ENCODE results near the gene MAP2K4.

The MAP2K4 gene

DNA sequence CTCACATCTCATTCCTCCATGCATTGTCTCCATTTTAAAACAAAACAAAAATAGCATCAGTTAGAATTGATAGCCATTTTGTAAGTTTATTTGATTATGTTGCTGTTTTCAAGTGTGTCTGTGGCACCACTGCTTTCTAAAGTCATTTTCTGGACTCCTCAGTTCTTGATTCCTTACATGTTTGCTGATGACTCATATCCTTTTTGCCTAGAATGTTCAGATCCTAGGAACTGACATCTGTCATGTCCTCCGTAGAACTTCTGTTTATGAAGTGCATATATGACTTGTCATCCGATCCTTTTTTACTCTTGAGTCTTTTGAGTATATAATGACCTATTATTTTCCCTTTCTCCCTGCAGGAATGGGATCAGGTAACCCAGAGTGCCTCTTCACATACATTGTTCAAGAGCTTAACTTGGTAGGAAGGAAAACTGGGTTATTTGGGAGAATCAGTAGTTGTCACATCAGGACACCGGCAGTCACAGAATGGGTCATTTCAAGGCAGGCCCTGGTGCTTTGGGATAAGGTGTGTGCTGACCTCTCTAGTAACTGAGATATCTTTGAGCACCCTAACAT lies 69.2 kb downstream of the MAP2K4 start:
- DNase-seq (ENCODE audit: low read depth) = no peak

DNA sequence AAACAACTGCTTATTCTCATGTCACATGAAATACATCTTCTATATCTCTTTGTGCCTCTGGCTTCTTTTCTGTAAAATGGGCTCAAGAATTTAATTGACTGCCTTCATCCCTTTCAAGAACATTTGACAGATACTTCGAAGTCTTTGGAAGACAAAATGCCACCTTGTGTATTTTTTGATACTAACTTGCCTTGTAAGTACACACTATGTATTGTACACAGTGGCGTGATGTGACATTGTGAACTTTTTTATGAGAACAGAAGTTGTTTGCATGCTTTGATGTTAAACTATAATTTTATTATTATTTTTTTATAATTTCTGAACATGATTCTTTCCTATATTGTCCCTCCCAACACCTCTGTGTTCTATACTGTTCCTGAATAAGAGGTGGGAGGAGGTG lies 73.7 kb downstream of the MAP2K4 start:
- DNase-seq (ENCODE audit: low read depth) = no peak

DNA sequence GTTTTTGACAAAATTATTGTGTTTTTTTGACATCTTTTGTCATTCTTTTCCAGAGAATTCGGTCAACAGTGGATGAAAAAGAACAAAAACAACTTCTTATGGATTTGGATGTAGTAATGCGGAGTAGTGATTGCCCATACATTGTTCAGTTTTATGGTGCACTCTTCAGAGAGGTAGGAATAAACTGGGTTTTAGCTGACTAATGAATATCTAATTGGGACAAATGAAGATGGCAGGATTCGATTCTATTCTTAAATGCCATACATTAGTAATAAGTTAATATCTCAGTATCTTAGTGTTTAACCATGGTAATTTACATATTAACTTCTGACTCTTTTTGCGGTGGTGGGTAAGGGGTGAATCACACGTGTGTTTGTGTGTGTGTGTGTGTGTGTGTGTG lies 74.8 kb downstream of the MAP2K4 start:
- DNase-seq (ENCODE audit: low read depth) = no peak

DNA sequence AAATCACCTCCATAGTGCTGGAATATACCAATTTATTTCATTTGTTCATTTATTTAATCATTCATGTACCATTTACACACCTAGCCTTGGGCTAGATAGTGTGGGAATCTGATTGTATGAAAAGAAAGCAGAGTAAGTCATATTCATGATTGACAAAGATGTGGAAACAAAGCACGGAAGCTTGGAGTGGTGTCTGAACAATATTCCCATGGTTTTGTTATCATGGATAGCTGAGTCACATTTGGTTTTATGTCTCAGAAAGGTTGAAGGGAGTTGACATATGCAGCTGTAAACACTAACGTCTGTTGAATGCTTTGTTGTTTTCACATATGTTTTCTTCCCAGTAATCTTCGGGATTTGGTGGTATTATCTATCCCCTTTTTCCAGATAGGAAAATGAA lies 76.6 kb downstream of the MAP2K4 start:
- no peak for DNase-seq (ENCODE audit: low read depth)

DNA sequence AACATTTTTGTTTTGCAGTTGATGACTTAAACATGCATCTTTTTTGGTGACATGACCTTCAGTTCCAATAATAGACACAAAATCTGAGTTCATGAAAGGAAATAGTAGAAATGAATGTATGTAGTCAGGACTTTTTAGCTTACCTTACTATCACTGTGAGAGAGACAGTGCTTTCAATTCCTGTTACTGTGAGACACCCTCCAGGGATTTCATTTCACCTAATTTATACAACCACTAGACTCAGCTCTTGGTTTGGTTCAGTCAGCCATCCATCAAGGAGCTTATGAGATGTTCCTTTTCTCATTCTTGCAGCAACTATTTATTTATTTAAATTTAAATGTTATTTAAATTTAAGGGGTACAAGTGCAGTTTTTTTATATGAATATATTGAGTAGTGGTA lies 77.9 kb downstream of the MAP2K4 start:
- DNase-seq (ENCODE audit: low read depth) = no peak

DNA sequence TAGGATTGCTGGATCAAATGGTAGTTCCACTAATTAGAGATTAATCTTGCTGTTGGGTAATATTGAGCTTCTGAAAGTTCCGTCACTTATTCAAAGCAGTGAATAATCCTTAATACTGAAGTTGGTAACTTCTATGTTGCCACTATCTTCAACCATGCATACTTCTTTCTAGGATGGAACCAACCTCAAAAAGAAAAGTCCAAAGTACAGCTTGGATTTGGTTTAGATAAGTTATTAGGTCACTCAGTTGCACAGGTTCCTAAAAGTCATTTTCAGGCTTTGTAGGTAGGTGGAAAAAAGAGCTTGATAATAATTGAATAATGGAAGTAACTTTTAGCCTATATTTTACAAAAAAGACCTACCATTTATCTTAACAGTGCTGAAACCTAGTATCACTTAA lies 78.7 kb downstream of the MAP2K4 start:
- DNase-seq (ENCODE audit: low read depth) = no peak

DNA sequence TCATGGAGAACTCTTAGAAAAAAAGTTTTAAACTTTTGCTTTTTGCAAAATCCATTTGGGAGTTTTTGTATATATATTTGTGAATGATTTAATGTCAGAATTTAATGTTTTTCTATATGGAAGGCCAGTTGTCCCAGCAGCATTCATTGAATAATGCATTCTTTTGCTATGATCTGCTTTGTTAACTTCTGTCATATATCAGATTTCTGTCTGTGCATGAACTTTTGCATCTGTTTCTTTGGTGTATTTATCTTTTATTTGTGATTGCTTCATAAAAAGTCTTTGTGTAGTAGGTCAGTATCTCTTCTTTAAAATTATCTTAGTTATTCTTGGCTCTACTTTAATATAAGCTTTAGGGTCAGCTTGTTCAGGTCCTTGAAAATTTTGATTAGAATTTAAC lies 84.2 kb downstream of the MAP2K4 start:
- no peak for DNase-seq (ENCODE audit: low read depth)

DNA sequence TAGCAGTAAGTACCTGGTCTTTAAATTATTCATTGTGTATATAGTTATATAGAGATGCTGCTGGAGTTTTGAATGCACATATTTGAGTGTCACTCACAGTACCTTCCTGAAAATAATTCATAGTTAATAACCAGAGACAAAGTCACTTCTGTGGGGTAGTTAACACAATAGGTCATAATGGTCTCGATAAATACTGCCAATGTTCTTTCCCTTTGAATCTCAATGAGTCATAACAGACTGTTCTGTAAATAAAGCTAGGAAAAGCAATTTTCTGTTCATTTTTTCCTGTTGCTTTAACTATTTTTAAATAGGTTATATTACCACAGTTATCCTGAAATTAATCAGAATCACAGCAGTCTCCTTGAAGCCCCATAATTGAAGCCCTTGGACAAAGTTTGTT lies 87.2 kb downstream of the MAP2K4 start:
- no peak for DNase-seq (ENCODE audit: low read depth)

DNA sequence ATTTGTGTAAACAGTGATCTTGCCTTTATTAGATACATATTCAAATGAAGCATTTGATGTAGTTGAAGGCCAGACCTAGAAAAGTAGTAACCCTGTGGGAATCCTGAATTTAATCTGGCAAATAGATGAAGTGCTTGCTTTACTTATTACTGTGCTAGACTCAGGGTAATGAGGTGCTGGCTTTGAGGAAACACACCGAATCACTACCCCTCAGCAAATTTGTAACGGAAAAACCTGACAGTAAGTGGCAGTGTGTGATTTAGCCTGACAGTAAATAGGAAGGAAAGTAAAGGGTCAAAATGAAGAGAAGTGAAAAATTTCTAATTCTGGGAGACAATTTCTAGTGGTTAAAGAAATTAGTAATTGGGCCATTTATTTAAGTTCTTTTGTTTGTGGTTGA lies 90.2 kb downstream of the MAP2K4 start:
- DNase-seq (ENCODE audit: low read depth) = no peak

DNA sequence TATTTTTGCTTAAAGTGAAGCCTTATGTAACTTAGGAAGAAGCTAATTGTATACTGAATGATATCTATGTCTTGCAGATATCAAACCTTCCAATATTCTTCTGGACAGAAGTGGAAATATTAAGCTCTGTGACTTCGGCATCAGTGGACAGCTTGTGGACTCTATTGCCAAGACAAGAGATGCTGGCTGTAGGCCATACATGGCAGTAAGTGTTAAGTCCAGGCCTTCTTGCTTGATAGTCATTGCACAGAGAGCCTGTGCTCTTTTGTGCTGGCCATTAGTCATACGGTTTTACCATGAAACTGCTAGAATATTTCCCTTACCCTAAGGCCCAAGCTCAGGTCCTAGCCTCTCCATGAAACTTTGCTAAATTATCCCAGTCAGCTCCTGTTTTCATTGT lies 92.5 kb downstream of the MAP2K4 start:
- no peak for DNase-seq (ENCODE audit: low read depth)

DNA sequence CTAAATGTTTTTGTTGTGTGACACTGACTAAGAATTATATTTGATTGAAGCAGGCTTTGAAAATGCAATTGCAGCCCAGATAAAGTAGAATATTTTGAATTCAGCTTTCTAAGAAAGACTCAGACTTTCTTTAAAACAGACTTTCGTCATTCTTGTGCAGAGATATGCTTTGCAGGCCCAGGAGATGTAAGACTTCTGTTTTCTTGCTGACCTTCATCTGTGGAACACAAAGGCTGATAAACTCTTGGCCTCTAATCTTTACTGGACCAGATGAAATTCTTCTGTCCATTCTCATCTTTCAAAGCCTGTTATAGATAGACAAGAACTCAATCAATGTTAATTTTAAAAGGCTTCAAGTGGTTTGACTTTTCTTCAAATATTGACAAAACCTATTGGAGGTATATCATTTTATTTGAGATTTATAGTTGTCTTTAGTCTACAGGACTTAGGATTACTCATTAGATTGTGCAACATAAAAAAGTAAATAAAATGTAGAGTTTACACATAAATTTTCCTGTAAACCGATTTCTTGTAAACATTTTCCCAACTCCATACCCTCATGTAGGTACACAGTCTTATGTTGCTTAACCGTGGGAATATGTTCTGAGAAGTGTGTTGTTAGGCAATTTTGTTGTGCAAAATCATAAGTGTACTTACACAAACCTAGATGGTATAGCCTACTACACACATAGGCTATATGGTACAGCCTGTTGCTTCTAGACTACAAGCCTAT lies 94.2 kb downstream of the MAP2K4 start:
- no peak for DNase-seq (ENCODE audit: low read depth)

DNA sequence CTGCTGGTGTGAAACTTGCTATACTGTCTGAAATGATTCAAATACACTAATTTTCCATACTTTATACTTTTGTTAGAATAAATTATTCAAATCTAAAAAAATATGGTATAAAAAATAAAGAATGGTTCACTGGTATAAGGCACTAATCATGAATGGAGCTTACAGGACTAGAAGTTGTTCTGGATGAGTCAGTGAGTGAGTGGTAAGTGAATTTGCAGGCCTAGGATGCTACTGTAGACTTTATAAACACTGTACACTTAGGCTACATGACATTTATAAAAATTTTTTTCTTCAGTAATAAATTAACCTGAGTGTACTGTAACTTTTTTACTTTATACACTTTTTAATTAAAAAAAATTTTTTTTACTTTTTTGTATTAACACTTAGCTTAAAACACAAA lies 95.5 kb downstream of the MAP2K4 start:
- no peak for DNase-seq (ENCODE audit: low read depth)

DNA sequence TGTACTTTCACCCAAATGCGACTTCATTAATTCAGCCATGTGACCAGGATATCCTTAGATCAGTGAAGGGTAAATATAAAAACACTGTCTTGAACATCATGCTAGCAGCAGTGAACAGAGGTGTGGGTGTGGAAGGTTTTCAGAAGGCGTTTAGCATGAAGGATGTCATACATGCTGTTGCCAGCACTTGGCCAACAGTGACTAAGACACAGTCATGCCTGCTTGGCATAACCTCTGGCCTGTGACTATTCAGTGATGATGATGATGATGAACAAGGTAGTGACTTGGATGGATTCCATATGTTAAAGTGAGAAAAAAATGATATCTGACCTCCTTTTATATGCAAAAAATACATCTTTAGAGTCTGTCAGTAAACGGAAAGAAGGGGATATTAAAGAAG lies 97.9 kb downstream of the MAP2K4 start:
- DNase-seq (ENCODE audit: low read depth) = no peak

DNA sequence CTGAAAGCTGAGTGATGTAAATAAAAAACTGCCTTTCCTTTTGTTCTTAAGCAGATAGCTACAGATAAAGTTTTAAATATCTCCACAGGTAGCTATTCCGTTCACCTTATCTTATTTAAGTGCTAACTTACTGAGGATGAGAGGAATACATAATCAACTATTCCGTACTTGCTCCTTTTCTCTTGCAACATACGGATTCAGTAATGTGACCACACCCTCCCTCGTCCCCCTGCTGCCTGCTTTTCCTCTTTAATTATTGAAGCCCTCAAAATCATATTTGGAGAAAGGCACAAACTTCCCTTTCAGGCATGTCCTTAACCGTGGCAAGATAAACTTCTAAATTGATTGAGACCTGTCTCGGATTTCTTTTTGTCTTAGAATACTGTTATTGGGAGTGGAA lies 101.4 kb downstream of the MAP2K4 start:
- DNase-seq (ENCODE audit: low read depth) = no peak

DNA sequence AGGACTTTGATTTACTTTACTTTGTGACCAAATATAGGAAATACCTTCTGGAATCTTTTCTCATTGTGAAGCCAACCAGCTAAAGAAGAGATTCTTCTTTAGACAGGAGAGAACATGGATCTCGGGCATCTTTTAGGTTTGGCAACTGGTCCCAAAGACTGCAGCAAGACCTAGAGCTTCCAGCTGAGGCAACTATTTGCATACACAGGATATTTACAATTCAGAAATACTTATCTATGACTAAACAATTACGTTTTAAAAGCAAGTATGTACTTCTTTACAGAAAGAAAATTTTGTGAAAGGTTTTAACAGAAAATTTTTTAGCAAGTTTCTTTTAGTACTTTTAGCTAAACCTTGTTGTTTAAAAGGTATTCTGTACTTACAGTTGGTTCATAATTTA lies 106.5 kb downstream of the MAP2K4 start:
- no peak for DNase-seq (ENCODE audit: low read depth)

DNA sequence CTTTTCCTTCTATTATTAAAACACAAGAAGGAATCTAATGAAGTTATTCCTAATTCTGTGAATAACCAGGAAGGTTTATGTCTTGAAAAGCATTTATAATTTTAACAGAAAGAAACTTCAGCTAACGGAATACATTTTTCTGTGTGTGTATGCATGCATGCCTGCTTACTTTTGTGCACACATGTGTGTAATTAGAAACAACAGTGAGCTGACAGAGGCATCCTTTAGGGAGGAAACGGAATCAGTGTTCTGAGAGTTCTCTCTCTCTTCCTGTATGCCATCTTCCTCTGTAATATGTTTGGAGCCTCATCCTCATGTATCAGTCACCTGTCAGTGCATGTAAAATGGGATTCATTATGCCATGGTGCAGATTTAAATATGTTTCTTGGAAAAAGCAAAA lies 107.0 kb downstream of the MAP2K4 start:
- no peak for DNase-seq (ENCODE audit: low read depth)

DNA sequence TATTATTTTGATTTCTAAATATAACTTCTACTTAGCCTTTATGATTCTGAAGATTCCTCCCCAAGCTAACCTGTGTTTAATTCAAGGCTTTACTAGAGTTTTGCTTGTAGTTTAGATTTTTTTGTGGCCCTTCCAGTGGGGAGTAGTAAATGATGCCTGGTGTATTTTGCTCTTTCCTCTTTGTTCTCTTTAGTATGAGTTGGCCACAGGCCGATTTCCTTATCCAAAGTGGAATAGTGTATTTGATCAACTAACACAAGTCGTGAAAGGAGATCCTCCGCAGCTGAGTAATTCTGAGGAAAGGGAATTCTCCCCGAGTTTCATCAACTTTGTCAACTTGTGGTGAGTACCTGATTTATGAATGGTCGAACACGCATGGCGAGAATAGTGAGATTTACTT lies 108.3 kb downstream of the MAP2K4 start:
- no peak for DNase-seq (ENCODE audit: low read depth)

DNA sequence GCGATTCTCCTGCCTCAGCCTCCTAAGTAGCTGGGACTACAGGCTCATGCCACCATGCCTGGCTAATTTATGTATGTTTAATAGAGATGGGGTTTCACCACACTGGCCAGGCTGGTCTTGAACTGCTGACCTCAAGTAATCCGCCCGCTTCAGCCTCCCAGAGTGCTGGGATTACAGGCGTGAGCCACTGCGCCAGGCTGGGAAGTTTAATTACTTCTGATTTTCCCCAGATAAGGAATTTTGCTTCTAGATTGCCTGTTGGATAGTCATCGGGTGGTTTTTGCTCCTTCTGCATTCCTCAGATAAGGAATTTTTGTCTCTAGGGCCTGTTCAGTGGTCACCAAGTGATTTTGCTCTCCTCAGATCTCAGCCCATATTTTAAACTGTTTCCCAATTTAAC lies 112.5 kb downstream of the MAP2K4 start:
- no peak for DNase-seq (ENCODE audit: low read depth)

DNA sequence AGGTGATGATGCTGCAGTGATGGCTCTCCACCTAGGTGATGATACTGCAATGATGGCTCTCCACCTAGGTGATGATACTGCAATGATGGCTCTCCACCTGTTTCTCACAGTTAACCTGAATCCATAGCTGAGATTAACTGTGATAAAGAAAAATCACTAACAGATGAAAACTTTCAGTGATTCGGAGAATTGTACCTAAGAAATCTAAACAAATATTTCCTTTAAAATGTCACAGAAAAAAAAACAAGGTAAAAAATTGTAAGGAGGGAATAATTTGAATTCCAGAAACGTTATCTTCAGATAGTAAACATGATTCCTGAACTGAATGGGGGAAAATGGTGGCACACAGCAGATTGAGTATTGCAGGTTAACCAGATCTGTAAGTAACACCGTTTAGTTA lies 113.4 kb downstream of the MAP2K4 start:
- DNase-seq (ENCODE audit: low read depth) = no peak

DNA sequence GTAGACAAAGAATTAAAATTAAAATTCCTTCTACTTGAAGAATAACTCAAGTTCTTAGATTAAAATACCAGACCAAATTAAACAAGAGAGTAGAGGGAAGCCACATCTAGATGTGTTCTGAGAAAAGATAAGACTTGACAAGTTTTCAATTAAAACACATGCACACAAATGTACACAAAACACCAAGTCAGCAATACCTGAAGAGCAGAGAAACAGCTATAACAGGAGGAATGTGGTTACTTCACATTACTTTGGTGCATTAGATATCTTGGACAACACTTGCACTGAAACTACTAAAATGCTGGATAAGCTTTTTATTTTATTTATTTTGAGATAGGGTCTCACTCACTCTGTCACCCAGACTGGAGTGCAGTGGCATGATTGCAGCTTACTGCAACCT lies 113.9 kb downstream of the MAP2K4 start:
- no peak for DNase-seq (ENCODE audit: low read depth)

DNA sequence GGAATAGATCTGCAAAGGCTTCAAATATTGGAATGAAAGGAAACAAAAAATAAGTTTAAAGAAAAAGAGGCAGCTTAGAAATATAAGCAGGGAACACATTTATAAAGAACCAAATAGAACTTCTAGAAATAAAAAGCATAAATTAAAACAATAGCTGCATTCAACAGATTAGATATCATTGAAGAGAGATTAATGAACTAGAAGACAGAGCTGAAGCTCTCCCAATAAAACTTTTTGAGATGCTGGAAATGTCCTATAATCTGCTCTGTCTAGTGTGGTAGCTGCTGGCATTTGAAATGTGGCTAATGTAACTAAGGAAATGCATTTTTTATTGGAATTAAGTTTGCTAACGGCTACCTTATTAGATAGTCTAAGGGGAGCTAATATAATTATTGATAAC lies 115.6 kb downstream of the MAP2K4 start:
- no peak for DNase-seq (ENCODE audit: low read depth)

DNA sequence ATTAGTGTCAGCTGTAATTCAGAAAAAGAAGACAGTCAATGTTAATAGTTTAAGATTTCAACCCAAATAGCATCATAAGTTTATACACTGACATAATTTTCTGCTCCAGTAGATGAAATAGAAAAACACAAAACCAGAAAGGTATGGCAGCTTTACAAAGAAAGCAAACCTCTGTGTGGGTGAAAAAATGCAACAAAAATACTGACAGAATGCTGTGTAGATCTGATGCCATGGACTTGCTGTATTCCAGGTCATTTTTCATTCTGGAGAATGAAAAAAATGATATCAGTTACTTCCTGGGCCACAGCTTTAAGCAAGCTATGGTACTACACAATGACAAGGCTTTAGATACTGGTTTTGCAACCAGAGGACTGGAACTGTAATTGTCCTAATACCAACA lies 116.0 kb downstream of the MAP2K4 start:
- no peak for DNase-seq (ENCODE audit: low read depth)

DNA sequence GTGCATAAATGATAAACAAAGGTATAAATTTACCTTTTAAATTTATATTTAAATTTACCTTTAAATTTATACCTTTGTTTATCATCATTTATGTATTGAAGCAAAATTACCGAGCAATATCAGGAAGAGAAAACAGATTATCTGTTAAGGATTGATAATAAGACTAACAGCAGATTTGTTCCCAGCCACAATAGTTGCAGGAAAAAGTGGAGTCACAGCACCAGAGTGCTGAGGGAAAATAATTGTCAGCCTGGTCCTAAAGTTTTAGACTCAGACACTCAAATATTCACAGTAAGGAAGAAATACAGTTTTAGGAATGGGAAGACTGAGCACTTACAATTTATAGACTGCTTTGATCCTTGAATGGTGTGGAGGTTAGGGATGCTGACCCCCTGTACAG lies 117.2 kb downstream of the MAP2K4 start:
- no peak for DNase-seq (ENCODE audit: low read depth)

DNA sequence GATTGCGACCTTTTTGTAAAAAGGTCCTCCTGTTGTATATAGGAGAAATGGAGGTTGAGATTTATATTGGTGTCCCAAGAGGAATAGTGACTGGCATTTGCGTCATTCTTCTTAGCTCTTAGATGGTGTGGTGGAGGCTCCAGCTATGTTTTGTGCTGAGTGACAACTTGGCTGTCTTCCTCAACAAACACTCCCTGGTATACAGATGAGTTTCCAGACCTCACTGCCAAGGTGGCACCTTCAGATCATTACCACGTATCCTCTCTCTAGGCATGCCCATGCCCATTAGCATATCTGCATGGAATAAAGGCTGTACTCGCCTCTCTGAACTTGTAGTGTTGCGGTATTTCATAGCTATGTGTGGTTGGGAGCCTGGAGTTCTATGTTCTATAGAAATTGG lies 120.0 kb downstream of the MAP2K4 start:
- DNase-seq (ENCODE audit: low read depth) = no peak
